Measurements from ENCODE around the gene OR14J1. TPM values are rescaled to one million over a fixed set of nuclear protein-coding genes. Genes with fewer than 3 reads are reported as not detected.
A peak's percentile ranks its signal among the peaks of the same experiment; 100 is the strongest.

OR14J1 gene, protein sequence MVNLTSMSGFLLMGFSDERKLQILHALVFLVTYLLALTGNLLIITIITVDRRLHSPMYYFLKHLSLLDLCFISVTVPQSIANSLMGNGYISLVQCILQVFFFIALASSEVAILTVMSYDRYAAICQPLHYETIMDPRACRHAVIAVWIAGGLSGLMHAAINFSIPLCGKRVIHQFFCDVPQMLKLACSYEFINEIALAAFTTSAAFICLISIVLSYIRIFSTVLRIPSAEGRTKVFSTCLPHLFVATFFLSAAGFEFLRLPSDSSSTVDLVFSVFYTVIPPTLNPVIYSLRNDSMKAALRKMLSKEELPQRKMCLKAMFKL
- total RNA-seq, result not detected in 2 replicates

DNA sequence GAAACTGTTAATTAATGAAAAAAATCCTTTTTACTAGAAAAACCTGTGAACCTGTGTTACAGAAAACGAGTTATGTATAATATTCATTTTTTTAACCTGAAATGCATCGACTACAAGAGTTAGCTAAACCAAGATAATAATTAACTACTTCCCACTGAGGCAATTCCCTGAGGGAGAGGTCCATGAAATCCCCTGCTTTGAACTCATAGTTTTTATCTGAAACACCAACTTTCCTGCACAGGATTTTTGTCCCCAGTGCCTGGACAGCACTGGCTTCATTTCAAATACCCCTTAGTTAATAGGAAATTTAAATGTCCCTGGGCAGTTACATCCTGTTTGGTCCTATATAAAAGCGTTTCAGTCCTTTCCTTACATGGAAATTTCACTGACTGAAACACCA is at the start of gene OR14J1:
Gene OR14J1 (plus strand): TSS at position 386 of the 400 bp plus-strand sequence. CDS start 4,989 bp downstream, outside the sequence.
- TF ChIP-seq CTCF (conservative IDR thresholded peaks at IDR 0.05; ENCODE audit: low read depth, low read length), result no peak
- H3K4me3 ChIP-seq (ENCODE audit: low read depth, low read length), result no peak within 1 kb of the TSS
- DNase-seq (ENCODE audit: low read depth), result no peak

DNA sequence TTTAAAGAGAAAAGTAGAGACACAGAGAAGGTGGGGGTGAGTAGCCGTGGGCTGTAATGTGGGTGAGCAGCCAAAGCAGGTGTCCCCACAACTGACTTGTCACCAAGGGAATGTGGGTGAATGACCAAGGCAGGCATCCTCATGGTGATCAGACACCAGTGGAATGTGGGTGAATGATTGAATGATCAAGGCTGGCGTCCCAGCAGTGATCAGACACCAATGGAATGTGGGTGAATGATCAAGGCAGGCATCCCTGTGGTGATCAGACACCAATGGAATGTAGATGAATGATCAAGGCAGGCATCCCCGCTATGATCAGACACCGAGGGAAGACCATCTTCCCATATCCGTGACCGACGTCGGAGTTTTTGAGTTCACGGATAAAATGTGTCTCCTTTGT is 49.8 kb upstream of the OR14J1 start:
- DNase-seq (ENCODE audit: low read depth), result no peak
- no peak for TF ChIP-seq CTCF (conservative IDR thresholded peaks at IDR 0.05; ENCODE audit: low read depth, low read length)

GRCh38 chr6:29255530-29255929 is 46.0 kb upstream of the OR14J1 start:
- no peak for TF ChIP-seq CTCF (conservative IDR thresholded peaks at IDR 0.05; ENCODE audit: low read depth, low read length)
- DNase-seq (ENCODE audit: low read depth), result no peak

More for the DNA sequence above, 49.8 kb upstream of the OR14J1 start:
- no peak overlapping the region for H3K4me3 ChIP-seq (ENCODE audit: low read depth, low read length)

GRCh38 chr6:29259721-29260120 is 41.8 kb upstream of the OR14J1 start:
- DNase-seq (ENCODE audit: low read depth), result no peak
- TF ChIP-seq CTCF (conservative IDR thresholded peaks at IDR 0.05; ENCODE audit: low read depth, low read length), result no peak

More at GRCh38 chr6:29255530-29255929, 46.0 kb upstream of the OR14J1 start:
- H3K4me3 ChIP-seq (ENCODE audit: low read depth, low read length), result no peak overlapping the region

DNA sequence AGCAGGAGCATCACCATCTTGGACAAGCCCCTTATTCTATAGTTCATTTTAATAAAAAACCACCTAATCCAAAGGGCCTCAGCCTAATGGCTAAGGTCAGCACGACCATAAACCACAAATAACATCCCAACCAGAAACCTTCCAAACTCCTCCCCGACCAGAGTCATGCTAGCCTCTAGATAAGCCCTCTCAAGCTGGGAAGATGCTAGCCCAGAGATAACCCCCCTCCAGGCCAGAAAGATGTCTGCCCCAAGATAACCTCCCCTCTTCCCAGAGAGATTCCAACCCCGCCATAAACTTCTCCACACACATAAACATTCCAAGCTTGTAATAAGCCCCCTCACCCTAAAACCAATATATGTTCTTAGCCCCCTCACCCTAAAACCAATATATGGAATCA is 38.5 kb upstream of the OR14J1 start:
- no peak overlapping the region for H3K4me3 ChIP-seq (ENCODE audit: low read depth, low read length)
- TF ChIP-seq CTCF (conservative IDR thresholded peaks at IDR 0.05; ENCODE audit: low read depth, low read length), result no peak
- DNase-seq (ENCODE audit: low read depth), result no peak

More at GRCh38 chr6:29259721-29260120, 41.8 kb upstream of the OR14J1 start:
- no peak overlapping the region for H3K4me3 ChIP-seq (ENCODE audit: low read depth, low read length)

- no peak overlapping the region for H3K4me3 ChIP-seq (ENCODE audit: low read depth, low read length)
- DNase-seq (ENCODE audit: low read depth), result peak; percentile 10
- no peak for TF ChIP-seq CTCF (conservative IDR thresholded peaks at IDR 0.05; ENCODE audit: low read depth, low read length)
Observed at GRCh38 chr6:29294499-29294914, 7.0 kb upstream of the OR14J1 start.

DNA sequence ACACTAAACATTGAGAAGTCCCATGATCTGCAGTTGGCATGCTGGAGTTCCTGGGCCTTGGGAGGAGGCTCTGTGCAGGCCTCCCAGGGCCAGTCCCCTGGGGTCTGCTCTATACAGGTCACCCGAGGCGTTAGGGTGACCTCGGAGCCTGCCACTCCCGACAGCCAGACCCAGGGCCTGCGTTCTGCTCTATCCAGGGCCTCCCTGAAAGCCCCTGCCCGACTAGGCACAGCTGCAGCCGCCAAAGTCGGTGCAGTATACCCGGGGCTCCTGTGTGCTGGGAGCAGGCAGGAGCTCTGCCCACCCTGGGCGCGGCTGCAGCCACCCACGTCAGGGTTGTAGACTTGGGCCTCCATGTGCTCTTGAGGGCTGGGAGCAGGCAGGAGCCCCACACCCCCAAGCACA is 6.3 kb upstream of the OR14J1 start:
- no peak overlapping the region for H3K4me3 ChIP-seq (ENCODE audit: low read depth, low read length)
- no peak for TF ChIP-seq CTCF (conservative IDR thresholded peaks at IDR 0.05; ENCODE audit: low read depth, low read length)
- no peak for DNase-seq (ENCODE audit: low read depth)

Measured in epithelial cell of proximal tubule (primary cell).